Endometrial microvascular endothelial cells (primary cell): ENCODE data around the gene BCAP31. TPM values are rescaled to one million over a fixed set of nuclear protein-coding genes. Genes with fewer than 3 reads are reported as not detected.
"Not testable (repeated sequence)": the region's sequence is repeated elsewhere in the genome, so short reads cannot be mapped to it uniquely, and the experiment has no call there.

Source experiments
- in situ Hi-C: cut with HindIII; loops from 2 replicates; pipeline ENCODE4 v1.10.0; 2017; ENCODE audit warnings: low sequenced_read_pairs, low pct_unique_long_range_greater_than_20kb; ENCODE audit errors: inconsistent ontology term
- total RNA-seq: library from RNA; depleted of rRNA; stranded (reverse); fragments of >200 nt; gene quantifications from one replicate; pipeline ENCODE4 v1.2.3, GENCODE V29; 2015; ENCODE audit errors: inconsistent ontology term

The BCAP31 gene
- total RNA-seq, 1 donor from 2014 or later = 282 TPM

GRCh38 chrX:153700376-153700945 lies 23.7 kb downstream of the BCAP31 start:
- in situ Hi-C loops = no loop called here

- in situ Hi-C loops = not testable (repeated sequence)
These were observed 24.3 kb downstream of the BCAP31 start for GRCh38 chrX:153699784-153700371.

GRCh38 chrX:153699210-153699783 lies 24.9 kb downstream of the BCAP31 start:
- in situ Hi-C loops = not testable (repeated sequence)

DNA sequence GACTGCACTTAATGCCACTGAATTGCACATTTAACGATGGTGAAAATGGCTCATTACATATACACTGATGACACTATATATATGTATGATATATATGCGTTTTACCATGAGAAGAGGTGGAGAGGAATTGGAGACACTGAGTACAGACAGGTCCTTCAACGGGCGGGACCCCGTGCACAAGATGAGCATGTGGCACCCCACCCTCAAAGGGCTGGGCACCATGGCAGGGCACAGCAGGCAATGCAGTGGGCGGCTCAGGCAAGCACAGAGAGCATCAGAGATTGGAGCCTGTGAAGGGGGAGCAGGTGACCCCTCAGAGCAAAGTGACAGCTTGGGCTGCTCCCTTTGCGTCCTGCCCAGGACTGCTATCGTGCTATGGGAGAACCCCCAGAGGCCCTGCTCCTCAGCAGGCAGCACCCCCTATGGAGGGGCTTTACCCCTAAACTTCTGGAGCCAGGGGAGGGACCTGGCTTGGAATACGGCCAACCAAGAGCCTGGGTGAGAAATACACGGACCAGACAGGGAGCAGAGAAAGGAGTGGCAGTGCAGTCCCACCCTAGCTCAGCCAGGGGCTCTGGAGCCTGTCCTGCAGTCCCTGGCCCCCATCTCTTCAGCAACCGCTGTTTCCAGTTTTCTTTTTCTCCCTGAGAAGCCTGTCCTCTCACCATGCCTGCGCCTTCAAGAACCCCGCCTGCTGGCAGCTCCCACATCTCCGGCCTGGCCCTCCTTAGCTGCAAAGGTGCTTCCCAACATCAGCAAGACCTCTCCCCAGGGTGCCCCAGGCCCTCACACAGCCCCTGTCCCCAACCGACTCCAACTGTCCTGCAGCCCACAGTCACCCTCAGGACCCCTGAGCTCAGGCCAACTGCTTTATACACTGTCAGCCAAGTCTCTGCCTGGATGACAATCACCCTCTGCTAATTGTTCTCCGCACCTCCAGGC lies 26.0 kb downstream of the BCAP31 start:
- in situ Hi-C loops = no loop called here

- in situ Hi-C loops = not testable (repeated sequence)
These were observed 27.0 kb downstream of the BCAP31 start for GRCh38 chrX:153696986-153697722.

DNA sequence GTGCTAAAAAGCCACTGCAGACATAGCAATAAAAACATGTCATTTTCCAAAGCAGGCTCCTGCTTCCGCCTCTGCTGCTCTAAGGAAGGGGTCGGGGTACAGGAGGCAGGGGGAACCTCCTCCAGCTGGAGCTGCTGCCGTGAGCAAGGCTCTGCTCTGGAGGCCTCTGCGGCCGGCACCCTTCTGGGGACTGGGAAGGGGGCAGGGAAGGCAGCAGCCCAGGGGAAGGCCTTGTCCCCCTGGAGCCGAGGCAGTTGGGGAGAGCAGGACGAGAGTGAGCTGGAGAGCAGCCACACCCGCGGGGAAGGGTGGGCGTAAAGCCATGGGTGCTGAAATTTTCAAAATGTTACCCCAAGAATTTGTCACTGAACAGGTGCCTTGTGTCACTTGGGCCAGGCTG lies 27.6 kb downstream of the BCAP31 start:
- in situ Hi-C loops = not testable (repeated sequence)

DNA sequence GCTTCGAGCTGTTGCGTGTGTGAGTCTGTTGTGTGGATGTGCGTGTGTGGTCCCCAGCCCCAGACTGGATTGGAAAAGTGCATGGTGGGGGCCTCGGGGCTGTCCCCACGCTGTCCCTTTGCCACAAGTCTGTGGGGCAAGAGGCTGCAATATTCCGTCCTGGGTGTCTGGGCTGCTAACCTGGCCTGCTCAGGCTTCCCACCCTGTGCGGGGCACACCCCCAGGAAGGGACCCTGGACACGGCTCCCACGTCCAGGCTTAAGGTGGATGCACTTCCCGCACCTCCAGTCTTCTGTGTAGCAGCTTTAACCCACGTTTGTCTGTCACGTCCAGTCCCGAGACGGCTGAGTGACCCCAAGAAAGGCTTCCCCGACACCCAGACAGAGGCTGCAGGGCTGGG lies 28.1 kb downstream of the BCAP31 start:
- in situ Hi-C loops = no loop called here

DNA sequence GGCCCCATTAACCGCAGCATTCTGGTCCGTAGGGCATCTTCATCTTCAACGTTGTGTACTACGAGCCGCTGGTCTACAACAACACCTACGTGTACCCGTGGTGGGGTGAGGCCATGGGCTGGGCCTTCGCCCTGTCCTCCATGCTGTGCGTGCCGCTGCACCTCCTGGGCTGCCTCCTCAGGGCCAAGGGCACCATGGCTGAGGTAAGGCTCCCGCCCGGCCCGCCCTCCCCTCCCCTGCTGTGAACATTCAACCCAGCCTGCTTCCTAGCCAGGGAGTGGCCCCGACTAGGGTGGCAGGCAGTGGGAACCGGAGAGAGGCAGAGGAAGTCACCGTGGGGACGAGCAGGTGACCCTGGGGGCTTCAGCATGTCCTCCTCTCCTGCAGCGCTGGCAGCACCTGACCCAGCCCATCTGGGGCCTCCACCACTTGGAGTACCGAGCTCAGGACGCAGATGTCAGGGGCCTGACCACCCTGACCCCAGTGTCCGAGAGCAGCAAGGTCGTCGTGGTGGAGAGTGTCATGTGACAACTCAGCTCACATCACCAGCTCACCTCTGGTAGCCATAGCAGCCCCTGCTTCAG lies 29.4 kb downstream of the BCAP31 start:
- in situ Hi-C loops = no loop called here

- in situ Hi-C loops = not testable (repeated sequence)
These were observed 29.9 kb downstream of the BCAP31 start for GRCh38 chrX:153694256-153694655.

- in situ Hi-C loops = no loop called here
These were observed 30.7 kb downstream of the BCAP31 start for GRCh38 chrX:153693216-153694086.

GRCh38 chrX:153692611-153693156 lies 31.5 kb downstream of the BCAP31 start:
- in situ Hi-C loops = no loop called here

DNA sequence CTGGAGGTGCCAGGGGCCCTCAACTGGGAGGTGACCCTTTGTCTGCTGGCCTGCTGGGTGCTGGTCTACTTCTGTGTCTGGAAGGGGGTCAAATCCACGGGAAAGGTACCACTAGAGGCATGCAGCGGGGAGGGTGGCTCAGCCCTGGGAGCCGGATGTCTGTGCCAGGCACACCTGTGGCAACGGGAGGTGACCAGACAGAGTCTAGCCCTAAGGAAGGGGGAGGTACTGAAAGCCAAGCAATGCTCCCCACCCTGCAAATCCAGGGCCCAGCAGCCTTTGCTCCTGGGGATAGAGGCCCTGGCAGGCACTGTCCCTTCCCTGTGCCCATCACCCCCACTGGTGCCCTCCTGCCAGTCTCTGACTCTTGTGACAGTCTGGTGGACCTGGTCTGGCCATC lies 32.2 kb downstream of the BCAP31 start:
- in situ Hi-C loops = no loop called here

GRCh38 chrX:153691032-153691827 lies 33.0 kb downstream of the BCAP31 start:
- in situ Hi-C loops = not testable (repeated sequence)

DNA sequence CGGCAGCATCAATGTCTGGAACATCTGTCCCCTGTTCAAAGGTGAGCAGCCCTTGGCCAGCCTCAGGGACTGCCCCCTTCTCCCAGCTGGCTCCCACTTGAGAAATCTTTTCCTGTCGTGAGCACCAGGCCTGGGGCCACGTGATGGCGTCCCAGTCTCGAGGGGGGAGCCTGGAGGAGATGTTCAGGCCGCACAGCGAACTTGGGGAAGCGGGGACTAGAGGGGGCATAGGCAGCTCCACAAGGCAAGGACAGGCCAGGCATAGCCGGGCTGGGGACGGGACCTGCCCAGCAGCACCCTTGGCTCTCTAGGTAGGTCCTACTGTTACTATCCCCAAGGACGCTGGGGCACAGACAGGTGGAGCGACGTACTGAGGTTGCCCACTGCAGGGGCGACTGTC lies 33.7 kb downstream of the BCAP31 start:
- in situ Hi-C loops = no loop called here

GRCh38 chrX:153689654-153690465 lies 34.3 kb downstream of the BCAP31 start:
- in situ Hi-C loops = no loop called here
